GM18517 (cell line): Measurements from ENCODE around the gene DISP2.

Experiments used
- ATAC-seq: cut with Tn5 transposase; IDR thresholded peaks from one replicate; pipeline ENCODE4 v1.9.1; 2021; ENCODE audit warnings: mild to moderate bottlenecking, moderate library complexity; ENCODE audit not compliant: unreplicated experiment

DISP2 gene

GRCh38 chr15:40420793-40421192, 62.8 kb downstream of the DISP2 start:
- ATAC-seq: no peak

- ATAC-seq: no peak
These were observed 63.5 kb downstream of the DISP2 start for GRCh38 chr15:40421246-40422157.

GRCh38 chr15:40424483-40425115, 66.6 kb downstream of the DISP2 start:
- ATAC-seq: no peak

- no peak for ATAC-seq
These were observed 67.7 kb downstream of the DISP2 start for GRCh38 chr15:40425681-40426080.

GRCh38 chr15:40427188-40427587, 69.2 kb downstream of the DISP2 start:
- no peak for ATAC-seq

- no peak for ATAC-seq
These were observed 70.2 kb downstream of the DISP2 start for GRCh38 chr15:40428185-40428584.
